K562 (cell line): ENCODE results near the gene LIMS1. TPM values are rescaled to one million over a fixed set of nuclear protein-coding genes. Genes with fewer than 3 reads are reported as not detected.

Experiments used
- ARHGAP35 ChIP-seq: fragments of 450-650 bp; IDR thresholded peaks from 2 replicates; pipeline ENCODE4 v1.6.1; 2018; ENCODE audit not compliant: partially characterized antibody
- E2F5 ChIP-seq: sonication (generic); formaldehyde crosslinking; IDR thresholded peaks from 2 replicates; pipeline ENCODE4 v1.8.0; 2022; ENCODE audit warnings: mild to moderate bottlenecking, missing genetic modification reagents
- ETV6 ChIP-seq, 3 experiments: fragments of 150-350 bp in 1 of 3; sonication (generic) in 1 of 3; formaldehyde crosslinking in 1 of 3; IDR thresholded peaks; 2 replicates each; pipeline versions ENCODE4 v1.6.1 to v1.8.0; 2014 to 2022; ENCODE audit warnings: borderline replicate concordance in 2 of 3, low read depth in 2 of 3, antibody characterized with exemption in 1 of 3, low read length in 1 of 3, mild to moderate bottlenecking in 1 of 3, missing genetic modification reagents in 1 of 3
- HDAC6 ChIP-seq: IDR thresholded peaks from 2 replicates; pipeline ENCODE4 v1.6.1; 2012; ENCODE audit warnings: low read depth, mild to moderate bottlenecking, control low read depth, inconsistent platforms, low read length, moderate library complexity
- KLF6 ChIP-seq: fragments of 250-450 bp; sonication (Bioruptor Pico); IDR thresholded peaks from 2 replicates; pipeline ENCODE4 v1.4.0; 2020; ENCODE audit warnings: mild to moderate bottlenecking, moderate library complexity, borderline replicate concordance
- MEF2A ChIP-seq: IDR thresholded peaks from 2 replicates; pipeline ENCODE4 v1.6.1; 2011; ENCODE audit warnings: low read depth, mild to moderate bottlenecking, low read length, moderate library complexity; ENCODE audit not compliant: control insufficient read depth
- MLLT1 ChIP-seq, 2 experiments: fragments of 450-650 bp; IDR thresholded peaks; 2 replicates each; pipeline ENCODE4 v1.6.1; 2016
- NONO ChIP-seq, 2 experiments: fragments of 200-400 bp in 1 of 2; fragments of 450-650 bp in 1 of 2; formaldehyde crosslinking in 1 of 2; IDR thresholded peaks; 2 replicates each; pipeline ENCODE4 v1.6.1; 2017; ENCODE audit warnings: low read depth in 2 of 2, mild to moderate bottlenecking in 2 of 2, moderate library complexity in 2 of 2, low read length in 1 of 2
- POLR2B ChIP-seq: fragments of 450-650 bp; IDR thresholded peaks from 2 replicates; pipeline ENCODE4 v1.6.1; 2018; ENCODE audit warnings: low read depth; ENCODE audit not compliant: partially characterized antibody
- POLR2H ChIP-seq: IDR thresholded peaks from 2 replicates; pipeline ENCODE4 v1.6.1; 2016; ENCODE audit warnings: missing genetic modification characterization, low read depth, mild to moderate bottlenecking, control low read depth, missing compliant biosample characterization, moderate library complexity
- PTTG1 ChIP-seq: fragments of 450-650 bp; IDR thresholded peaks from 2 replicates; pipeline ENCODE4 v1.6.1; 2016; ENCODE audit warnings: low read depth, mild to moderate bottlenecking, missing genetic modification characterization, missing compliant biosample characterization
- RBFOX2 ChIP-seq: fragments of 200-400 bp; formaldehyde crosslinking; IDR thresholded peaks from 2 replicates; pipeline ENCODE4 v1.6.1; 2017; ENCODE audit warnings: low read depth, mild to moderate bottlenecking, low read length, moderate library complexity
- SIX5 ChIP-seq, 2 experiments: IDR thresholded peaks; 2 replicates each; pipeline ENCODE4 v1.6.1; 2011; ENCODE audit warnings: low read length in 2 of 2, borderline replicate concordance in 1 of 2, low read depth in 1 of 2, mild to moderate bottlenecking in 1 of 2, moderate library complexity in 1 of 2; ENCODE audit not compliant: insufficient read depth in 1 of 2
- TBL1XR1 ChIP-seq, 2 experiments: IDR thresholded peaks; 2 replicates each; pipeline ENCODE4 v1.6.1; 2012; ENCODE audit warnings: improper control_type of control experiment in 2 of 2, low read length in 2 of 2, mild to moderate bottlenecking in 1 of 2
- ZNF175 ChIP-seq: fragments of 200-800 bp; sonication (Bioruptor generic); IDR thresholded peaks from 2 replicates; pipeline ENCODE4 v1.6.1; 2016; ENCODE audit warnings: low read depth, mild to moderate bottlenecking, missing genetic modification characterization, missing compliant biosample characterization
- polyA plus RNA-seq, 8 experiments: library from polyadenylated mRNA; depleted of rRNA in 4 of 8; stranded (reverse) in 5 of 8; unstranded in 3 of 8; fragments of >200 nt; fragmentation: Nextera tagmentation in 2 of 8; fragmentation: Illumina TruSeq in 1 of 8; extraction: Ambion mirVana in 2 of 8; extraction: Trizol in 1 of 8; gene quantifications; 2 replicates each; pipeline versions ENCODE4 v1.2.1 to v1.2.3, GENCODE V29; 2011 to 2014; ENCODE audit warnings: inconsistent platforms in 1 of 8, missing spikeins in 1 of 8
- total RNA-seq, 7 experiments: library from RNA; depleted of rRNA in 6 of 7; stranded (reverse); fragments of >200 nt in 6 of 7; fragmentation: Illumina TruSeq in 2 of 7; extraction: Trizol in 2 of 7; gene quantifications; 2 replicates each; pipeline versions ENCODE4 v1.2.1 to v1.2.3, GENCODE V29; 2011 to 2021; ENCODE audit warnings: low replicate concordance in 1 of 7
- TF ChIP-seq, protein P1 (sequence below): fragments of 200-400 bp; formaldehyde crosslinking; IDR thresholded peaks from 2 replicates; pipeline ENCODE4 v1.6.1; 2017; ENCODE audit warnings: mild to moderate bottlenecking, low read depth, low read length, moderate library complexity
- TF ChIP-seq, protein P2 (sequence below): fragments of 450-650 bp; IDR thresholded peaks from 2 replicates; pipeline ENCODE4 v1.6.1; 2017; ENCODE audit warnings: antibody characterized with exemption, mild to moderate bottlenecking

LIMS1 gene
- total and polyA plus RNA-seq, 9 of the 15 experiments (the other 6 are each of a cell fraction or from before 2014, with no cell fraction given) = 52.8 to 134 (median 81.0) TPM

DNA sequence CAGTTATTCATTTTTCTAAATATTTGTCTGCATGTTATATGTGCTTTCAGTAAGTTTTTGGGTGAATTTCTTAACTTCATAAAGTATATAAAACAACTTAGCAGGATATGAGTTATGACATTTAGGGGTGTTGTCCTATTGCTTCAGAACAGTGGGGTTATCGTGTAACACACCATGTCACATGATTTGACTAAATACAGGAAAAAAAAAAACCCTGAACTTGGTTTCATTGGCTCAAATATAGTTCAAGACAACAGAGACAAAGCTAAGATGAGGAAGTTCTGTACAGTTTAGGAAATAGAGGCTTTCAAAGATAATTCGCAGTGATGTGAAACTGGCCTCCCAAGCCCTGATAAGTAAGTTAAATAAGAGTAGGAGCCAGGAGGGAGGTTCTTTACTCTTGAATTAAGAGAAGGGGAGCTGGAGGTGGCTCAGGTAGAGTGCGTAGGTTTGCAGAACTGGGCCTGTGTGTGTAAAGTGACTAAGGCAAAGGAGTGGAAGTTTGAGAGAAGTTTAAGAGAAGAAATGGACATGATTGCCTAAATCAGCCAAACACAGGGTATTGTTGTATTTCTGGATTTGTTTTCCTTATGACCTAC is 53.9 kb downstream of the LIMS1 start (continued):
- TF ChIP-seq MLLT1 (IDR thresholded peaks at IDR 0.05) (peak; percentile 75 to 83; a peak in 3 of 4 replicates), NONO (IDR thresholded peaks at IDR 0.05; ENCODE audit: low read depth in 2 of 2, low read length in 1 of 2) (no peak), ETV6 (IDR thresholded peaks at IDR 0.05; ENCODE audit: borderline replicate concordance in 1 of 2, low read depth in 2 of 2, low read length in 1 of 2) (no peak), ETV6 (CRISPR knock-in tag; IDR thresholded peaks at IDR 0.05; ENCODE audit: borderline replicate concordance) (no peak), TBL1XR1 (IDR thresholded peaks at IDR 0.05; ENCODE audit: low read length in 2 of 2) (peak in 1 of 2 experiments; percentile 68; a peak in 1 of 4 replicates), ZNF175 (CRISPR knock-in tag) (peak; percentile 72; the same call in 1 of the 2 replicates), PTTG1 (tag) (no peak), SIX5 (IDR thresholded peaks at IDR 0.05; ENCODE audit: borderline replicate concordance in 1 of 2, insufficient read depth in 1 of 2, low read depth in 1 of 2, low read length in 2 of 2) (no peak), HDAC6 (no peak), POLR2H (tag) (peak; percentile 50), MEF2A (no peak), KLF6 (CRISPR knock-in tag) (no peak; the same call in 1 of the 2 replicates), E2F5 (CRISPR knock-in tag) (no peak), POLR2B (no peak), RBFOX2 (0 out of 2 replicates have a peak, but pooled peaks have one; percentile 40), ARHGAP35 (no peak)
- TF ChIP-seq, protein P1, sequence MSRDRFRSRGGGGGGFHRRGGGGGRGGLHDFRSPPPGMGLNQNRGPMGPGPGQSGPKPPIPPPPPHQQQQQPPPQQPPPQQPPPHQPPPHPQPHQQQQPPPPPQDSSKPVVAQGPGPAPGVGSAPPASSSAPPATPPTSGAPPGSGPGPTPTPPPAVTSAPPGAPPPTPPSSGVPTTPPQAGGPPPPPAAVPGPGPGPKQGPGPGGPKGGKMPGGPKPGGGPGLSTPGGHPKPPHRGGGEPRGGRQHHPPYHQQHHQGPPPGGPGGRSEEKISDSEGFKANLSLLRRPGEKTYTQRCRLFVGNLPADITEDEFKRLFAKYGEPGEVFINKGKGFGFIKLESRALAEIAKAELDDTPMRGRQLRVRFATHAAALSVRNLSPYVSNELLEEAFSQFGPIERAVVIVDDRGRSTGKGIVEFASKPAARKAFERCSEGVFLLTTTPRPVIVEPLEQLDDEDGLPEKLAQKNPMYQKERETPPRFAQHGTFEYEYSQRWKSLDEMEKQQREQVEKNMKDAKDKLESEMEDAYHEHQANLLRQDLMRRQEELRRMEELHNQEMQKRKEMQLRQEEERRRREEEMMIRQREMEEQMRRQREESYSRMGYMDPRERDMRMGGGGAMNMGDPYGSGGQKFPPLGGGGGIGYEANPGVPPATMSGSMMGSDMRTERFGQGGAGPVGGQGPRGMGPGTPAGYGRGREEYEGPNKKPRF = no peak
- TF ChIP-seq, protein P2, sequence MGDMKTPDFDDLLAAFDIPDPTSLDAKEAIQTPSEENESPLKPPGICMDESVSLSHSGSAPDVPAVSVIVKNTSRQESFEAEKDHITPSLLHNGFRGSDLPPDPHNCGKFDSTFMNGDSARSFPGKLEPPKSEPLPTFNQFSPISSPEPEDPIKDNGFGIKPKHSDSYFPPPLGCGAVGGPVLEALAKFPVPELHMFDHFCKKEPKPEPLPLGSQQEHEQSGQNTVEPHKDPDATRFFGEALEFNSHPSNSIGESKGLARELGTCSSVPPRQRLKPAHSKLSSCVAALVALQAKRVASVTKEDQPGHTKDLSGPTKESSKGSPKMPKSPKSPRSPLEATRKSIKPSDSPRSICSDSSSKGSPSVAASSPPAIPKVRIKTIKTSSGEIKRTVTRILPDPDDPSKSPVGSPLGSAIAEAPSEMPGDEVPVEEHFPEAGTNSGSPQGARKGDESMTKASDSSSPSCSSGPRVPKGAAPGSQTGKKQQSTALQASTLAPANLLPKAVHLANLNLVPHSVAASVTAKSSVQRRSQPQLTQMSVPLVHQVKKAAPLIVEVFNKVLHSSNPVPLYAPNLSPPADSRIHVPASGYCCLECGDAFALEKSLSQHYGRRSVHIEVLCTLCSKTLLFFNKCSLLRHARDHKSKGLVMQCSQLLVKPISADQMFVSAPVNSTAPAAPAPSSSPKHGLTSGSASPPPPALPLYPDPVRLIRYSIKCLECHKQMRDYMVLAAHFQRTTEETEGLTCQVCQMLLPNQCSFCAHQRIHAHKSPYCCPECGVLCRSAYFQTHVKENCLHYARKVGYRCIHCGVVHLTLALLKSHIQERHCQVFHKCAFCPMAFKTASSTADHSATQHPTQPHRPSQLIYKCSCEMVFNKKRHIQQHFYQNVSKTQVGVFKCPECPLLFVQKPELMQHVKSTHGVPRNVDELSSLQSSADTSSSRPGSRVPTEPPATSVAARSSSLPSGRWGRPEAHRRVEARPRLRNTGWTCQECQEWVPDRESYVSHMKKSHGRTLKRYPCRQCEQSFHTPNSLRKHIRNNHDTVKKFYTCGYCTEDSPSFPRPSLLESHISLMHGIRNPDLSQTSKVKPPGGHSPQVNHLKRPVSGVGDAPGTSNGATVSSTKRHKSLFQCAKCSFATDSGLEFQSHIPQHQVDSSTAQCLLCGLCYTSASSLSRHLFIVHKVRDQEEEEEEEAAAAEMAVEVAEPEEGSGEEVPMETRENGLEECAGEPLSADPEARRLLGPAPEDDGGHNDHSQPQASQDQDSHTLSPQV = 0 out of 2 replicates have a peak, but pooled peaks have one; percentile 39
